CD14-positive monocyte (primary cell): ENCODE measurements around the gene TAS2R20. TPM values are rescaled to one million over a fixed set of nuclear protein-coding genes. Genes with fewer than 3 reads are reported as not detected.

Experiments
- DNase-seq, 3 donors: peaks; one replicate each; pipeline ENCODE4 v3.0.0-alpha.2; 2011 to 2022
- H2AFZ ChIP-seq: 2 replicates; pipeline ENCODE4 v1.6.0; 2012; ENCODE audit warnings: mild to moderate bottlenecking, low read depth, low read length, inconsistent platforms; ENCODE audit not compliant: insufficient read depth, poor library complexity, severe bottlenecking
- H3K27ac ChIP-seq, 2 donors: 1 replicate in 1 of 2; 2 replicates in 1 of 2; pipeline ENCODE4 v1.5.1; 2012 to 2013; ENCODE audit warnings: low read length in 2 of 2, control low read depth in 1 of 2, inconsistent platforms in 1 of 2, low read depth in 1 of 2, mild to moderate bottlenecking in 1 of 2
- H3K27me3 ChIP-seq, 2 donors: one replicate each; pipeline versions ENCODE4 v1.6.0 to v1.6.1; 2011 to 2013; ENCODE audit warnings: low read length in 2 of 2; ENCODE audit not compliant: control insufficient read depth in 2 of 2, insufficient read depth in 2 of 2
- H3K36me3 ChIP-seq, 2 donors: replicated peaks in 1 of 2; 1 replicate in 1 of 2; 2 replicates in 1 of 2; pipeline versions ENCODE4 v1.5.1 to v1.6.1; 2012 to 2013; ENCODE audit warnings: low read length in 2 of 2, control low read depth in 1 of 2, inconsistent platforms in 1 of 2, mild to moderate bottlenecking in 1 of 2; ENCODE audit not compliant: insufficient read depth in 2 of 2, control insufficient read depth in 1 of 2
- H3K4me1 ChIP-seq, 2 donors: 1 replicate in 1 of 2; 2 replicates in 1 of 2; pipeline versions ENCODE4 v1.5.1 to v1.6.1; 2012 to 2013; ENCODE audit warnings: low read length in 2 of 2, control low read depth in 1 of 2, inconsistent platforms in 1 of 2, mild to moderate bottlenecking in 1 of 2, moderate library complexity in 1 of 2; ENCODE audit not compliant: insufficient read depth in 2 of 2, control insufficient read depth in 1 of 2
- H3K4me2 ChIP-seq: replicated peaks from 2 replicates; pipeline ENCODE3; 2012; ENCODE audit warnings: low read length, moderate library complexity, mild to moderate bottlenecking; ENCODE audit not compliant: poor library complexity, severe bottlenecking; ENCODE audit errors: extremely low read depth
- H3K4me3 ChIP-seq, 3 experiments: fragments of 200-600 bp in 1 of 3; sonication (generic) in 1 of 3; replicated peaks in 1 of 3; 1 replicate in 2 of 3; 2 replicates in 1 of 3; pipeline ENCODE4 v1.5.1; 2011 to 2013; ENCODE audit warnings: low read length in 3 of 3, mild to moderate bottlenecking in 3 of 3, control low read depth in 2 of 3, low read depth in 2 of 3, inconsistent platforms in 1 of 3, moderate library complexity in 1 of 3
- H3K79me2 ChIP-seq: 2 replicates; pipeline ENCODE4 v1.6.0; 2012; ENCODE audit warnings: mild to moderate bottlenecking, control low read depth, inconsistent platforms, low read length, moderate library complexity; ENCODE audit not compliant: insufficient read depth
- H3K9ac ChIP-seq: 2 replicates; pipeline ENCODE4 v1.6.0; 2017; ENCODE audit warnings: low read length, mild to moderate bottlenecking; ENCODE audit not compliant: insufficient read depth, poor library complexity, severe bottlenecking
- H3K9me3 ChIP-seq, 2 donors: replicated peaks in 1 of 2; 1 replicate in 1 of 2; 2 replicates in 1 of 2; pipeline versions ENCODE4 v1.5.1 to v1.6.1; 2012 to 2013; ENCODE audit warnings: low read length in 2 of 2, control low read depth in 1 of 2; ENCODE audit not compliant: control insufficient read depth in 1 of 2, insufficient read depth in 1 of 2
- H4K20me1 ChIP-seq: 2 replicates; pipeline ENCODE4 v1.6.0; 2012; ENCODE audit warnings: mild to moderate bottlenecking, low read length, control low read depth, moderate library complexity; ENCODE audit not compliant: insufficient read depth
- H3K27ac Mint-ChIP-seq, 7 donors: one replicate each; pipeline ENCODE4 v1.8.0; 2020; ENCODE audit warnings: mild to moderate bottlenecking in 7 of 7, mixed read lengths in 7 of 7, moderate library complexity in 6 of 7, inconsistent platforms in 2 of 7
- H3K27me3 Mint-ChIP-seq, 3 donors: one replicate each; pipeline ENCODE4 v1.8.0; 2021 to 2022; ENCODE audit warnings: low read depth in 3 of 3, mild to moderate bottlenecking in 3 of 3, mixed read lengths in 3 of 3, moderate library complexity in 3 of 3, inconsistent platforms in 1 of 3
- H3K36me3 Mint-ChIP-seq, 2 donors: one replicate each; pipeline ENCODE4 v1.8.0; 2020; ENCODE audit warnings: mixed read lengths in 2 of 2, inconsistent platforms in 1 of 2, mild to moderate bottlenecking in 1 of 2
- H3K4me1 Mint-ChIP-seq: one replicate; pipeline ENCODE4 v1.8.0; 2020; ENCODE audit warnings: mild to moderate bottlenecking, mixed read lengths
- H3K4me3 Mint-ChIP-seq, 2 donors: one replicate each; pipeline ENCODE4 v1.8.0; 2020; ENCODE audit warnings: mild to moderate bottlenecking in 2 of 2, mixed read lengths in 2 of 2, moderate library complexity in 1 of 2
- H3K9me3 Mint-ChIP-seq, 7 donors: one replicate each; pipeline ENCODE4 v1.8.0; 2020 to 2022; ENCODE audit warnings: mixed read lengths in 7 of 7, mild to moderate bottlenecking in 6 of 7, moderate library complexity in 6 of 7, inconsistent platforms in 2 of 7
- WGBS: methylation state at CpG from one replicate; pipeline ENCODE4 v1.1.5; 2013; ENCODE audit warnings: missing lambda C conversion rate; ENCODE audit not compliant: insufficient coverage; 5-methylcytosine and 5-hydroxymethylcytosine counted together
- intact Hi-C, 2 donors: fragments of 100-400 bp; cut with micrococcal nuclease; formaldehyde crosslinking; loops; one replicate each; pipeline versions ENCODE4 v1.15.0 to v1.15.1; 2023
- polyA plus RNA-seq, 3 donors: library from polyadenylated mRNA; depleted of rRNA in 1 of 3; unstranded in 2 of 3; stranded (reverse) in 1 of 3; fragments of 300-500 nt in 2 of 3; fragments of >200 nt in 1 of 3; fragmentation: Illumina TruSeq in 2 of 3; gene quantifications; 1 replicate in 2 of 3; 2 replicates in 1 of 3; pipeline ENCODE4 v1.2.3, GENCODE V29; 2012 to 2021
- TF ChIP-seq, protein P1 (sequence below): fragments of 200-600 bp; IDR thresholded peaks from one replicate; pipeline ENCODE4 v1.8.0; 2022; ENCODE audit warnings: antibody characterized with exemption, mild to moderate bottlenecking

TAS2R20 gene
- polyA plus RNA-seq, 3 donors: 0.71 TPM; not detected in 2

DNA sequence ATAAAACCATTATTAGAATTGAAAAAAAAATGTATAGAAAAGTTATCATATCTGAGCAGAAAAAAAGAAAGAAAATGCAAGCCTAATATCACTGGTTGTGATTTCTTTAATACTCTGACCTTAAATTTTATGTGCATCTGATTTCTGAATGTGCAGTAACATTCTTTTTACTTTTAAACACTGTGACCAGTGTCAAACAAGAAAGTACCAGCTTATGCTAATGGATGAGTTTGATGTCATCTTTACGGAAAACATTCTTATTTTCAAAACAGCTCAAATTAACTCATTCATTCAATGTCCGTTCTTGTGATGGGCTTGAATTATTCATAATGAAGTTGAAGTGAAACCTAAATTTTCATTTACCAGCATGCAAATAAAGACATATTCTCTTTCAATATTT lies 11.3 kb downstream of the TAS2R20 start, which contains the start of gene TAS2R50:
Gene TAS2R50, minus strand, starts transcription at position 101 of the 400 bp plus-strand sequence. Its CDS starts 52 bp downstream, at position 49.
- Mint-ChIP-seq H3K4me1 (no peaks in the 10 kb centered on the region), H3K36me3 (peaks cover 0 to 4% of the 10 kb centered on the region in 2 donors), H3K27ac (no peak within 1 kb of the TSS), H3K9me3 (peaks cover 0 to 7% (median 2%) of the 10 kb centered on the region in 7 donors), H3K4me3 (no peak within 1 kb of the TSS), H3K27me3 (peaks cover 0 to 1% (median 1%) of the 10 kb centered on the region in 3 donors)
- H3K9ac ChIP-seq: no peak within 1 kb of the TSS
- no peaks in the 10 kb centered on the region for H3K4me1 ChIP-seq
- H3K36me3 ChIP-seq: no peaks in the 10 kb centered on the region
- no peak for DNase-seq
- H4K20me1 ChIP-seq: no peaks in the 10 kb centered on the region
- no peaks in the 10 kb centered on the region for H3K79me2 ChIP-seq
- no peak within 1 kb of the TSS for H3K27ac ChIP-seq
- H3K4me3 ChIP-seq: no peak within 1 kb of the TSS
- WGBS: no CpG with 5 or more reads among the region's 2 CpGs
- no peaks in the 10 kb centered on the region for H3K9me3 ChIP-seq
- TF ChIP-seq, protein P1, sequence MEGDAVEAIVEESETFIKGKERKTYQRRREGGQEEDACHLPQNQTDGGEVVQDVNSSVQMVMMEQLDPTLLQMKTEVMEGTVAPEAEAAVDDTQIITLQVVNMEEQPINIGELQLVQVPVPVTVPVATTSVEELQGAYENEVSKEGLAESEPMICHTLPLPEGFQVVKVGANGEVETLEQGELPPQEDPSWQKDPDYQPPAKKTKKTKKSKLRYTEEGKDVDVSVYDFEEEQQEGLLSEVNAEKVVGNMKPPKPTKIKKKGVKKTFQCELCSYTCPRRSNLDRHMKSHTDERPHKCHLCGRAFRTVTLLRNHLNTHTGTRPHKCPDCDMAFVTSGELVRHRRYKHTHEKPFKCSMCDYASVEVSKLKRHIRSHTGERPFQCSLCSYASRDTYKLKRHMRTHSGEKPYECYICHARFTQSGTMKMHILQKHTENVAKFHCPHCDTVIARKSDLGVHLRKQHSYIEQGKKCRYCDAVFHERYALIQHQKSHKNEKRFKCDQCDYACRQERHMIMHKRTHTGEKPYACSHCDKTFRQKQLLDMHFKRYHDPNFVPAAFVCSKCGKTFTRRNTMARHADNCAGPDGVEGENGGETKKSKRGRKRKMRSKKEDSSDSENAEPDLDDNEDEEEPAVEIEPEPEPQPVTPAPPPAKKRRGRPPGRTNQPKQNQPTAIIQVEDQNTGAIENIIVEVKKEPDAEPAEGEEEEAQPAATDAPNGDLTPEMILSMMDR: no peak
- no peak within 1 kb of the TSS for H2AFZ ChIP-seq
- intact Hi-C loops: no loop called here
- no peak within 1 kb of the TSS for H3K4me2 ChIP-seq
- no peaks in the 10 kb centered on the region for H3K27me3 ChIP-seq

DNA sequence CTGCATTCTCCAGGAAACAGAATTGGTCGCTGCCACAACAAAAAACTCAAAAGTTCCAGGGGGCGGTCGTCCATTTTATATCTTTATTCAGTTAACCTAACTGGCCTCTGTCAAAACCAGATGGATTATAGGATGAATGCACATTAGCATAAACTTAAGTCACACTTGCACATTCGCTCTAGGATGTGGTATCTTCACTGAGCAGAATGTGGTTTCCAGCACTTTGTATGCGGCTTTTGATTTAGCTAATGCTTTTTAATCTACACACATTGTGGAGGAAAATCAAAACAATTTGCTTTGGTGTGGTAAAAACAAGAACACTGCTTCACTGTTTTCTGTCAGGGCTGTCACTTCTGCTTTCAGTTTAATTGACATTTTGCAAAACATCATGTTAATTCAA lies 15.9 kb downstream of the TAS2R20 start:
- DNase-seq: no peak
- Histone ChIP-seq H3K27ac (no peak overlapping the region), H2AFZ (no peak overlapping the region), H3K4me1 (no peaks in the 10 kb centered on the region), H3K36me3 (no peaks in the 10 kb centered on the region), H3K4me3 (no peak overlapping the region), H3K4me2 (no peak overlapping the region), H3K27me3 (no peaks in the 10 kb centered on the region), H3K79me2 (no peaks in the 10 kb centered on the region), H4K20me1 (no peaks in the 10 kb centered on the region), H3K9me3 (no peaks in the 10 kb centered on the region), H3K9ac (no peak overlapping the region)
- Mint-ChIP-seq H3K4me3 (no peak overlapping the region), H3K9me3 (peaks cover 0 to 2% (median 0%) of the 10 kb centered on the region in 7 donors), H3K27ac (no peak overlapping the region), H3K4me1 (no peaks in the 10 kb centered on the region), H3K27me3 (no peaks in the 10 kb centered on the region), H3K36me3 (peaks cover 0 to 3% of the 10 kb centered on the region in 2 donors)
- TF ChIP-seq, protein P1: no peak
- intact Hi-C loops: no loop called here
- 100% methylated on average over 1 of the region's 5 CpGs for WGBS
